ENCODE data around the gene TSPAN4. TPM values are rescaled to one million over a fixed set of nuclear protein-coding genes. Genes with fewer than 3 reads are reported as not detected.
A peak's percentile ranks its signal among the peaks of the same experiment; 100 is the strongest.

Gene TSPAN4
- total and polyA plus RNA-seq, 10 of the 15 experiments (the other 5 are each of a cell fraction or from before 2014, with no cell fraction given) = 0.37 to 14.0 (median 8.5) TPM; not detected in 1

DNA sequence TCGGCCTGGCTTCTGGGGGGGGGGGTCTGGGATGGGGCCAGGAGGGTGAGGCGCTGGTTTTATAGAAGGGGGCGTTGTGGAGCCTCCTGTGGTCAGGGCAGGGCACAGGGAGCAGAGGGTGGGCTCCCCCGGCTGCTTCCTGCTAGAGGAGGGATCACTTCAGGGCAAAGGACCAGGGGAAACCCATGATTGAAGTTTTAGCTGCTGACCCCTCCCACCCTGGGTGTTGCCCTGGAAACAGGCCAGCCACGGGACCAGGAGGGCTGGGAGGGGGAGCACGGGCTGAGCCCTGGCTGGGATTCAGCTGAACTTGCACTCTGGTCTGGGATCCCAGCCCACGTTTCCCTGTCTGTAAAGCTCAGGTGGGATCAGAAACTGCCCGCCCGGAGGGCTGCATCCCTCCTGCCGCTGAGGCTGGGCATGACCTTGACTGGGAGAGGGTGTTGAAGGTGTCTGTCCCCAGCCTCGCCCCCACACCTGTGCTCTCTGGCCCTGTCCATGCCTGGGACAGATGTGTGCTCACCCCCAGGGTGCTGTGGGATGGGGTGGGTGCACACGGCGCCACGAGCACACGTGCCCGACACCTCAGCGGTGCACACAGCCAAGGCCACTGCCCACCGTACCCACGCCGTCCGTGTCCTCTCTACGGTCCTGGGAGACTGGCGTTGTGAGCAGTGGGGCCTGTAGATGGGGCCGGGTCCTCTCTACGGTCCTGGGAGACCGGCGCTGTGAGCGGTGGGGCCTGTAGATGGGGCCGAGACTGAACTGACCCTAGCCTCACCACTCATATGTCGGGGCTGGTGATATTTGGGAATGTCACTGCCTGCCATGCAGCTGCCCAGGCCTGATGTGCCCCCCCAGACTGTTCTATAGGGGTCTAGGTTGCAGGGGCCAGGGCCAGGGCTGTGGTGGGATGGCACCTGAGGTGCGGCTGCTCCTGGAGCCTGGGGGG is 2.3 kb downstream of the TSPAN4 start:
- WGBS (ENCODE audit: insufficient coverage, insufficient replicate concordance, low lambda C conversion rate, missing lambda C conversion rate) = 37% methylated on average over 29 of the region's 31 CpGs
- Histone ChIP-seq H3K4me2 (ENCODE audit: control insufficient read depth, insufficient read depth) (peak overlapping the region; percentile 22; the same call in 1 of the 2 replicates), H3K4me1 (ENCODE audit: control insufficient read depth, insufficient read depth, low read length) (peaks cover 15% of the 10 kb centered on the region), H3K79me2 (ENCODE audit: control insufficient read depth, insufficient read depth, low read length) (peaks cover 20% of the 10 kb centered on the region), H3K9me3 (replicated peaks; ENCODE audit: control insufficient read depth, insufficient read depth, low read length) (no peaks in the 10 kb centered on the region), H4K20me1 (ENCODE audit: control insufficient read depth, insufficient read depth) (no peaks in the 10 kb centered on the region; the same call in 1 of the 2 replicates), H3K36me3 (ENCODE audit: control insufficient read depth in 2 of 2, insufficient read depth in 2 of 2, low read length in 1 of 2) (peaks cover 0 to 3% of the 10 kb centered on the region in 2 experiments; a peak in 2 of 4 replicates), H3K27me3 (replicated peaks in 1 of 2; ENCODE audit: control insufficient read depth in 2 of 2, insufficient read depth in 2 of 2, low read length in 1 of 2) (no peaks in the 10 kb centered on the region; a peak in 1 of 4 replicates), H3K9ac (ENCODE audit: control insufficient read depth, insufficient read depth, low read length) (no peak overlapping the region), H2AFZ (ENCODE audit: control insufficient read depth, low read depth, low read length) (no peak overlapping the region), H3K27ac (ENCODE audit: control insufficient read depth, insufficient read depth) (no peak overlapping the region), H3K4me3 (no peak overlapping the region)
- CTCF ChIA-PET = interaction anchor here (0.7 to 1.6 kb wide), 3 partner anchors 36 to 207 kb away, joined by 3 read pairs; partner anchors contain the start of gene RPLP2
- in situ Hi-C loops (cut with MboI) (loop anchor here (10.0 kb wide), 2 partner anchors 210 to 1010 kb away; partner anchors contain the start of gene LSP1), intact Hi-C loops (cut with micrococcal nuclease; ENCODE audit: unreplicated experiment) (loop anchor here (5.0 kb wide), 1 partner anchor 67 kb away; the partner anchor contains the start of gene CHID1)
- no TSS peak for BruUV-seq (replicated peaks)
- DNase-seq (ENCODE audit: low read depth, low spot score) (no peak), FAIRE-seq (no peak), ATAC-seq (peak; percentile 33)
- SMC1A ChIA-PET (ENCODE audit: uncharacterized antibody, unreplicated experiment) = no interaction called here
- POLR2A ChIA-PET = interaction anchor here (0.5 to 2.7 kb wide), 4 partner anchors 26 to 95 kb away, joined by 3 to 7 read pairs (median 4); partner anchors contain the start of genes PNPLA2 and RPLP2
- RAD21 ChIA-PET (ENCODE audit: unreplicated experiment) = interaction anchor here (1.2 to 1.9 kb wide), 3 partner anchors 13 to 206 kb away, joined by 3 to 5 read pairs (median 3); no protein-coding TSS in a partner anchor
- TF ChIP-seq BCL3 (IDR thresholded peaks at IDR 0.05; ENCODE audit: borderline replicate concordance, insufficient read depth, low read depth, low read length, poor library complexity, severe bottlenecking) (no peak), CREB1 (IDR thresholded peaks at IDR 0.05; ENCODE audit: low read depth) (no peak), KDM1A (IDR thresholded peaks at IDR 0.05; ENCODE audit: borderline replicate concordance) (no peak), TAF1 (IDR thresholded peaks at IDR 0.05; ENCODE audit: borderline replicate concordance, low read depth, low read length) (no peak), SREBF1 (IDR thresholded peaks at IDR 0.05; ENCODE audit: low read length) (no peak), YY1 (IDR thresholded peaks at IDR 0.05; ENCODE audit: low read depth, low read length) (no peak), CBX3 (IDR thresholded peaks at IDR 0.05; ENCODE audit: borderline replicate concordance, low read depth) (no peak), BACH1 (IDR thresholded peaks at IDR 0.05; ENCODE audit: borderline replicate concordance) (0 out of 2 replicates have a peak, but pooled peaks have one; percentile 5), BMI1 (IDR thresholded peaks at IDR 0.05; ENCODE audit: borderline replicate concordance) (0 out of 2 replicates have a peak, but pooled peaks have one; percentile 21), HDGF (IDR thresholded peaks at IDR 0.05) (peak; percentile 72; the same call in 1 of the 2 replicates)
- TF ChIP-seq, protein P1, sequence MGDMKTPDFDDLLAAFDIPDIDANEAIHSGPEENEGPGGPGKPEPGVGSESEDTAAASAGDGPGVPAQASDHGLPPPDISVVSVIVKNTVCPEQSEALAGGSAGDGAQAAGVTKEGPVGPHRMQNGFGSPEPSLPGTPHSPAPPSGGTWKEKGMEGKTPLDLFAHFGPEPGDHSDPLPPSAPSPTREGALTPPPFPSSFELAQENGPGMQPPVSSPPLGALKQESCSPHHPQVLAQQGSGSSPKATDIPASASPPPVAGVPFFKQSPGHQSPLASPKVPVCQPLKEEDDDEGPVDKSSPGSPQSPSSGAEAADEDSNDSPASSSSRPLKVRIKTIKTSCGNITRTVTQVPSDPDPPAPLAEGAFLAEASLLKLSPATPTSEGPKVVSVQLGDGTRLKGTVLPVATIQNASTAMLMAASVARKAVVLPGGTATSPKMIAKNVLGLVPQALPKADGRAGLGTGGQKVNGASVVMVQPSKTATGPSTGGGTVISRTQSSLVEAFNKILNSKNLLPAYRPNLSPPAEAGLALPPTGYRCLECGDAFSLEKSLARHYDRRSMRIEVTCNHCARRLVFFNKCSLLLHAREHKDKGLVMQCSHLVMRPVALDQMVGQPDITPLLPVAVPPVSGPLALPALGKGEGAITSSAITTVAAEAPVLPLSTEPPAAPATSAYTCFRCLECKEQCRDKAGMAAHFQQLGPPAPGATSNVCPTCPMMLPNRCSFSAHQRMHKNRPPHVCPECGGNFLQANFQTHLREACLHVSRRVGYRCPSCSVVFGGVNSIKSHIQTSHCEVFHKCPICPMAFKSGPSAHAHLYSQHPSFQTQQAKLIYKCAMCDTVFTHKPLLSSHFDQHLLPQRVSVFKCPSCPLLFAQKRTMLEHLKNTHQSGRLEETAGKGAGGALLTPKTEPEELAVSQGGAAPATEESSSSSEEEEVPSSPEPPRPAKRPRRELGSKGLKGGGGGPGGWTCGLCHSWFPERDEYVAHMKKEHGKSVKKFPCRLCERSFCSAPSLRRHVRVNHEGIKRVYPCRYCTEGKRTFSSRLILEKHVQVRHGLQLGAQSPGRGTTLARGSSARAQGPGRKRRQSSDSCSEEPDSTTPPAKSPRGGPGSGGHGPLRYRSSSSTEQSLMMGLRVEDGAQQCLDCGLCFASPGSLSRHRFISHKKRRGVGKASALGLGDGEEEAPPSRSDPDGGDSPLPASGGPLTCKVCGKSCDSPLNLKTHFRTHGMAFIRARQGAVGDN (IDR thresholded peaks at IDR 0.05) = no peak
- TF ChIP-seq, protein P2, sequence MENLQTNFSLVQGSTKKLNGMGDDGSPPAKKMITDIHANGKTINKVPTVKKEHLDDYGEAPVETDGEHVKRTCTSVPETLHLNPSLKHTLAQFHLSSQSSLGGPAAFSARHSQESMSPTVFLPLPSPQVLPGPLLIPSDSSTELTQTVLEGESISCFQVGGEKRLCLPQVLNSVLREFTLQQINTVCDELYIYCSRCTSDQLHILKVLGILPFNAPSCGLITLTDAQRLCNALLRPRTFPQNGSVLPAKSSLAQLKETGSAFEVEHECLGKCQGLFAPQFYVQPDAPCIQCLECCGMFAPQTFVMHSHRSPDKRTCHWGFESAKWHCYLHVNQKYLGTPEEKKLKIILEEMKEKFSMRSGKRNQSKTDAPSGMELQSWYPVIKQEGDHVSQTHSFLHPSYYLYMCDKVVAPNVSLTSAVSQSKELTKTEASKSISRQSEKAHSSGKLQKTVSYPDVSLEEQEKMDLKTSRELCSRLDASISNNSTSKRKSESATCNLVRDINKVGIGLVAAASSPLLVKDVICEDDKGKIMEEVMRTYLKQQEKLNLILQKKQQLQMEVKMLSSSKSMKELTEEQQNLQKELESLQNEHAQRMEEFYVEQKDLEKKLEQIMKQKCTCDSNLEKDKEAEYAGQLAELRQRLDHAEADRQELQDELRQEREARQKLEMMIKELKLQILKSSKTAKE (IDR thresholded peaks at IDR 0.05; ENCODE audit: low read depth, poor library complexity, severe bottlenecking) = no peak
